ENCODE data around the gene MIOX. TPM values are rescaled to one million over a fixed set of nuclear protein-coding genes. Genes with fewer than 3 reads are reported as not detected.

Gene MIOX
- total and polyA plus RNA-seq, 9 of the 15 experiments (the other 6 are each of a cell fraction or from before 2014, with no cell fraction given), result 0.08 TPM; not detected in 8

GRCh38 chr22:50463188-50463900 lies 23.3 kb upstream of the MIOX start:
- TF ChIP-seq SAP30 (IDR thresholded peaks at IDR 0.05; ENCODE audit: borderline replicate concordance, insufficient read depth, low read depth, low read length, poor library complexity, severe bottlenecking), result no peak
- TF ChIP-seq MXI1 (IDR thresholded peaks at IDR 0.05; ENCODE audit: low read depth, low read length), result no peak
- TF ChIP-seq ZFX (CRISPR knock-in tag; IDR thresholded peaks at IDR 0.05), result no peak
- no peak for TF ChIP-seq CBX1 (IDR thresholded peaks at IDR 0.05; ENCODE audit: low read depth)
- no peak for TF ChIP-seq ZNF764 (CRISPR knock-in tag; IDR thresholded peaks at IDR 0.05; ENCODE audit: low read depth)
- no peak for TF ChIP-seq MYNN (IDR thresholded peaks at IDR 0.05)
- no peak for TF ChIP-seq MYNN (CRISPR knock-in tag; IDR thresholded peaks at IDR 0.05)
- no peak for TF ChIP-seq ZSCAN29 (IDR thresholded peaks at IDR 0.05)
- no peak for DNase-seq (ENCODE audit: extremely low read depth in 1 of 4, low spot score in 3 of 4)
- WGBS (ENCODE audit: insufficient coverage, low coverage, missing lambda C conversion rate), result 96% methylated on average over 14 of the region's 28 CpGs
- H3K9me1 ChIP-seq (ENCODE audit: control insufficient read depth, insufficient read depth, low read length), result no peaks in the 10 kb centered on the region
- no peak overlapping the region for H3K4me2 ChIP-seq (ENCODE audit: insufficient read depth, low read length)
- no peaks in the 10 kb centered on the region for H3K27me3 ChIP-seq (ENCODE audit: control insufficient read depth in 2 of 2, insufficient read depth in 2 of 2, low read length in 2 of 2)
- ATAC-seq, result no peak
- POLR2A ChIA-PET, result interaction anchor here (1.0 kb wide), 1 partner anchor 20 kb away, joined by 3 read pairs; no protein-coding TSS in a partner anchor
- no peaks in the 10 kb centered on the region; a peak in 1 of 5 replicates for H3K4me1 ChIP-seq (replicated peaks in 1 of 2; ENCODE audit: control insufficient read depth in 2 of 2, insufficient read depth in 2 of 2, low read length in 2 of 2)
- no peaks in the 10 kb centered on the region for H4K20me1 ChIP-seq (replicated peaks; ENCODE audit: control insufficient read depth, insufficient read depth, low read length)
- H3K9ac ChIP-seq (ENCODE audit: insufficient read depth in 1 of 2, low read depth in 2 of 2, low read length in 2 of 2), result no peak overlapping the region
- in situ Hi-C loops (cut with MboI) (no loop called here), intact Hi-C loops (cut with micrococcal nuclease) (no loop called here)
- H3K79me2 ChIP-seq (ENCODE audit: control insufficient read depth, insufficient read depth, low read length), result no peaks in the 10 kb centered on the region
- no peak overlapping the region for H2AFZ ChIP-seq (ENCODE audit: low read depth, low read length)
- no peaks in the 10 kb centered on the region for H3K9me3 ChIP-seq (replicated peaks; ENCODE audit: control insufficient read depth, insufficient read depth, low read depth, low read length)
- no peak for FAIRE-seq
- CTCF ChIA-PET (ENCODE audit: low intra/inter-chr PET ratio), result no interaction called here
- peaks cover 59% of the 10 kb centered on the region; the same call in 1 of the 3 replicates for H3K36me3 ChIP-seq (ENCODE audit: control insufficient read depth, insufficient read depth, low read length)
- no peak overlapping the region for H3K4me3 ChIP-seq
- no TSS peak for BruUV-seq (replicated peaks)
- H3K27ac ChIP-seq (ENCODE audit: extremely low read depth, low read depth, low read length), result no peak overlapping the region
